GM18499 (cell line): ENCODE measurements around the gene UQCC3.

Experiments used
- ATAC-seq: cut with Tn5 transposase; IDR thresholded peaks from one replicate; pipeline ENCODE4 v1.9.1; 2021; ENCODE audit warnings: moderate number of reproducible peaks; ENCODE audit not compliant: insufficient read depth, unreplicated experiment

Gene UQCC3

DNA sequence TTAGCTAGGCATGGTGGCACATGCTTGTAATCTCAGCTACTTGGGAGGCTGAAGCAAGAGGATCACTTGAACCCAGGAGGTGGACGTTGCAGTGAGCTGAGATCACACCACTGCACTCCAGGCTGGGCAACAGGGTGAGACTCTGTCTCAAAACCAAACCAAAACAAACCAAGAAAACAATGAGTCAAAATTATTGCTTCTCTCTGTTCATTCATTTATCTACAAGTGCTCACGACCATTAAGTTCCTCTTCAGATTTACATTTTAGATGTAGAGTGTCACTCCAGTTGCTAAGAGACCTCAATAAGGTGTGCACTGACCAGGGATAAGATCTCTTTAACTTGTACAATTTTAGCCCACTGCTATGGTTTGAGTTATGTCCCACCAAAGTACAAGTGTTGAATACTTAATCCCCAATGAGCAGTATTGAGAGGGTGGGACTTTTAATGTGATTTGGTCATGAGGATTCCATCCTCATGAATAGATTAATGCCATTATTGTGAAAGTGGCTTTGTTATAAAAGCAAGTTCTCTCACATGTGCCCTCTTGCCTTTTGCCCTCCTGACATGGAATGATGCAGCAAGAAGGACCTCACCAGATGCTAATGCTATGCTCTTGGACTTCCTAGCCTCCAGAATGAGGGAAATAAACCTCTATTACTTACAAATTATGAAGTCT, 48.0 kb downstream of the UQCC3 start:
- ATAC-seq, result no peak

DNA sequence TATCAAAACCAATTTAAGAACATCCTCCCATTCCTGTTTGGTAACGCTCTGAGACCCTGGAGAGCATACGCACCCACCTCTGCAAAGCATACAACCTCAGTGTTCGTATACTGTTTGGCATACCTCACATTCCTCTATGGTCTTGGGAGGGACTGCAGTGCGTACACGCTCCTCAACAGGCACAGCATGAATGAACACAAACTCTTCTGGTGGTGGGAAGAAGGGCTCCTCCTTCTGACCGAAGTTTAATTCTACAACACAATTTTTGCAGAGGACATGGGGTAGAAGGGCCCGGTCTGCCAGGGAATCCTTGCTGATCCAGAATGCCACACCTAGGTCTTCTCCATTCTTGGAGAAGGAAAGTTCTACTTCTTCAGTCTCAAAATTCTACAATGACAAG, 50.5 kb downstream of the UQCC3 start:
- ATAC-seq, result no peak
